Endodermal cell (in vitro differentiated cells): ENCODE results near the gene FCRL3. TPM values are rescaled to one million over a fixed set of nuclear protein-coding genes. Genes with fewer than 3 reads are reported as not detected.

Source experiments
- DNase-seq: peaks from one replicate; pipeline ENCODE4 v3.0.0-alpha.2; 2017
- H3K27ac ChIP-seq: 2 replicates; pipeline ENCODE4 v1.5.1; 2013; ENCODE audit warnings: mild to moderate bottlenecking, low read depth, low read length, moderate library complexity
- H3K27me3 ChIP-seq: 2 replicates; pipeline ENCODE4 v1.6.1; 2013; ENCODE audit warnings: mild to moderate bottlenecking, low read length, moderate library complexity; ENCODE audit not compliant: insufficient read depth, control insufficient read depth, poor library complexity, severe bottlenecking
- H3K36me3 ChIP-seq: 2 replicates; pipeline ENCODE4 v1.7.0; 2013; ENCODE audit warnings: mild to moderate bottlenecking, low read length, moderate library complexity; ENCODE audit not compliant: control insufficient read depth, insufficient read depth
- H3K4me1 ChIP-seq: one replicate; pipeline ENCODE4 v1.7.0; 2013; ENCODE audit warnings: low read length; ENCODE audit not compliant: control insufficient read depth, insufficient read depth
- H3K4me3 ChIP-seq: 2 replicates; pipeline ENCODE4 v1.5.1; 2013; ENCODE audit warnings: mild to moderate bottlenecking, low read length, moderate library complexity
- H3K9ac ChIP-seq: 2 replicates; pipeline ENCODE4 v1.6.1; 2013; ENCODE audit warnings: mild to moderate bottlenecking, low read length, moderate library complexity; ENCODE audit not compliant: poor library complexity, severe bottlenecking; ENCODE audit errors: extremely low read depth
- H3K9me3 ChIP-seq: 2 replicates; pipeline ENCODE4 v1.6.1; 2013; ENCODE audit warnings: mild to moderate bottlenecking, low read length, moderate library complexity; ENCODE audit not compliant: control insufficient read depth
- H3K27ac Mint-ChIP-seq: 2 replicates; pipeline ENCODE4 v1.8.0; 2020; ENCODE audit warnings: mixed read lengths
- H3K27me3 Mint-ChIP-seq: 2 replicates; pipeline ENCODE4 v1.8.0; 2021; ENCODE audit warnings: mild to moderate bottlenecking, mixed read lengths; ENCODE audit not compliant: insufficient read depth
- H3K36me3 Mint-ChIP-seq: 2 replicates; pipeline ENCODE4 v1.8.0; 2020; ENCODE audit warnings: low read depth, mixed read lengths
- H3K4me1 Mint-ChIP-seq: 2 replicates; pipeline ENCODE4 v1.8.0; 2020; ENCODE audit warnings: mixed read lengths
- H3K4me3 Mint-ChIP-seq: 2 replicates; pipeline ENCODE4 v1.8.0; 2020; ENCODE audit warnings: mild to moderate bottlenecking, moderate library complexity, mixed read lengths
- H3K9me3 Mint-ChIP-seq: 2 replicates; pipeline ENCODE4 v1.8.0; 2020; ENCODE audit warnings: mild to moderate bottlenecking, mixed read lengths
- WGBS, 2 experiments: methylation state at CpG; one replicate each; pipeline versions ENCODE4 v1.1.5 to v1.1.7; 2013; ENCODE audit warnings: missing lambda C conversion rate in 2 of 2, mixed read lengths in 1 of 2; ENCODE audit not compliant: insufficient coverage in 1 of 2, insufficient read length in 1 of 2; 5-methylcytosine and 5-hydroxymethylcytosine counted together
- total RNA-seq, 2 donors: library from RNA; stranded (reverse); fragmentation: NEBNext Ultra II Directional in 1 of 2; extraction: Animal tissue kit (Norgen Biotek cat#: 25700) in 1 of 2; gene quantifications; 2 replicates in 1 of 2; 3 replicates in 1 of 2; pipeline ENCODE4 v1.2.1, GENCODE V29; 2021
- TF ChIP-seq, protein P1 (sequence below): fragments of 200-600 bp; sonication (generic); conservative IDR thresholded peaks from 2 replicates; pipeline ENCODE4 v1.5.0; 2021; ENCODE audit warnings: antibody characterized with exemption, mild to moderate bottlenecking

The FCRL3 gene
- total RNA-seq, 2 donors from 2014 or later: not detected

- no peaks in the 10 kb centered on the region for H3K36me3 Mint-ChIP-seq
- H3K36me3 ChIP-seq: no peaks in the 10 kb centered on the region
Measured at GRCh38 chr1:157724537-157725220, 24.1 kb upstream of the FCRL3 start.

GRCh38 chr1:157723157-157723556 is 22.6 kb upstream of the FCRL3 start:
- WGBS, 2 experiments: 93 to 100% methylated on average over 1 to 2 of the region's 2 CpGs
- Mint-ChIP-seq H3K36me3 (no peaks in the 10 kb centered on the region), H3K27me3 (no peaks in the 10 kb centered on the region), H3K4me3 (no peak overlapping the region), H3K9me3 (peaks cover 33% of the 10 kb centered on the region), H3K27ac (no peak overlapping the region), H3K4me1 (no peaks in the 10 kb centered on the region)
- Histone ChIP-seq H3K9ac (no peak overlapping the region), H3K27ac (no peak overlapping the region), H3K4me1 (no peaks in the 10 kb centered on the region), H3K36me3 (no peaks in the 10 kb centered on the region), H3K4me3 (no peak overlapping the region), H3K9me3 (peaks cover 20% of the 10 kb centered on the region), H3K27me3 (no peaks in the 10 kb centered on the region)
- TF ChIP-seq, protein P1, sequence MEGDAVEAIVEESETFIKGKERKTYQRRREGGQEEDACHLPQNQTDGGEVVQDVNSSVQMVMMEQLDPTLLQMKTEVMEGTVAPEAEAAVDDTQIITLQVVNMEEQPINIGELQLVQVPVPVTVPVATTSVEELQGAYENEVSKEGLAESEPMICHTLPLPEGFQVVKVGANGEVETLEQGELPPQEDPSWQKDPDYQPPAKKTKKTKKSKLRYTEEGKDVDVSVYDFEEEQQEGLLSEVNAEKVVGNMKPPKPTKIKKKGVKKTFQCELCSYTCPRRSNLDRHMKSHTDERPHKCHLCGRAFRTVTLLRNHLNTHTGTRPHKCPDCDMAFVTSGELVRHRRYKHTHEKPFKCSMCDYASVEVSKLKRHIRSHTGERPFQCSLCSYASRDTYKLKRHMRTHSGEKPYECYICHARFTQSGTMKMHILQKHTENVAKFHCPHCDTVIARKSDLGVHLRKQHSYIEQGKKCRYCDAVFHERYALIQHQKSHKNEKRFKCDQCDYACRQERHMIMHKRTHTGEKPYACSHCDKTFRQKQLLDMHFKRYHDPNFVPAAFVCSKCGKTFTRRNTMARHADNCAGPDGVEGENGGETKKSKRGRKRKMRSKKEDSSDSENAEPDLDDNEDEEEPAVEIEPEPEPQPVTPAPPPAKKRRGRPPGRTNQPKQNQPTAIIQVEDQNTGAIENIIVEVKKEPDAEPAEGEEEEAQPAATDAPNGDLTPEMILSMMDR: no peak
- no peak for DNase-seq

More at GRCh38 chr1:157724537-157725220, 24.1 kb upstream of the FCRL3 start:
- no peak overlapping the region for H3K4me3 ChIP-seq
- H3K9me3 ChIP-seq: peaks cover 20% of the 10 kb centered on the region
- Mint-ChIP-seq H3K27me3 (no peaks in the 10 kb centered on the region), H3K4me3 (no peak overlapping the region), H3K27ac (no peak overlapping the region), H3K4me1 (no peaks in the 10 kb centered on the region), H3K9me3 (peaks cover 30% of the 10 kb centered on the region)
- H3K9ac ChIP-seq: no peak overlapping the region
- H3K4me1 ChIP-seq: no peaks in the 10 kb centered on the region
- WGBS, 2 experiments: 78 to 90% methylated on average over 1 to 2 of the region's 2 CpGs
- TF ChIP-seq, protein P1: no peak
- no peaks in the 10 kb centered on the region for H3K27me3 ChIP-seq
- H3K27ac ChIP-seq: no peak overlapping the region
- no peak for DNase-seq

GRCh38 chr1:157721985-157722384 is 21.4 kb upstream of the FCRL3 start:
- no peaks in the 10 kb centered on the region for H3K4me1 Mint-ChIP-seq
- no peaks in the 10 kb centered on the region for H3K36me3 ChIP-seq
- H3K27ac ChIP-seq: no peak overlapping the region
- WGBS, 2 experiments: 100% methylated on average over 1 of the region's 1 CpG; no CpG with 5 or more reads in 1 of the 2 experiments
- no peak overlapping the region for H3K4me3 Mint-ChIP-seq
- H3K36me3 Mint-ChIP-seq: no peaks in the 10 kb centered on the region
- TF ChIP-seq, protein P1: no peak
- DNase-seq: no peak
- H3K9me3 ChIP-seq: peaks cover 20% of the 10 kb centered on the region
- H3K9ac ChIP-seq: no peak overlapping the region
- no peaks in the 10 kb centered on the region for H3K4me1 ChIP-seq
- no peak overlapping the region for H3K4me3 ChIP-seq
- peaks cover 33% of the 10 kb centered on the region for H3K9me3 Mint-ChIP-seq
- H3K27me3 ChIP-seq: no peaks in the 10 kb centered on the region
- H3K27me3 Mint-ChIP-seq: no peaks in the 10 kb centered on the region
- H3K27ac Mint-ChIP-seq: no peak overlapping the region
